GM23338 (cell line): Measurements from ENCODE around the gene METTL4. TPM values are rescaled to one million over a fixed set of nuclear protein-coding genes. Genes with fewer than 3 reads are reported as not detected.

Experiments used
- ATAC-seq: fragments of 200-7000 bp; cut with Tn5 transposase; 3 replicates; pipeline ENCODE4 v1.9.1; 2020
- DNase-seq: peaks from one replicate; pipeline ENCODE4 v3.0.0-alpha.2; 2015; ENCODE audit warnings: low spot score
- H2AFZ ChIP-seq: fragments of 200-600 bp; sonication (generic); 2 replicates; pipeline ENCODE4 v1.8.0; 2016; ENCODE audit warnings: antibody characterized with exemption, mild to moderate bottlenecking, moderate library complexity
- H3F3A ChIP-seq: fragments of 200-600 bp; sonication (generic); replicated peaks from 2 replicates; pipeline ENCODE4 v1.8.0; 2017; ENCODE audit warnings: antibody characterized with exemption, mixed run types, low read depth
- H3K27ac ChIP-seq: fragments of 200-600 bp; sonication (generic); 2 replicates; pipeline ENCODE4 v1.6.1; 2016; ENCODE audit warnings: low read depth
- H3K27me3 ChIP-seq: fragments of 200-600 bp; sonication (generic); 2 replicates; pipeline ENCODE4 v1.8.0; 2016; ENCODE audit warnings: mild to moderate bottlenecking, mixed run types, moderate library complexity; ENCODE audit not compliant: insufficient read depth
- H3K36me3 ChIP-seq: fragments of 200-600 bp; sonication (generic); 2 replicates; pipeline ENCODE4 v1.8.0; 2016; ENCODE audit warnings: mild to moderate bottlenecking; ENCODE audit not compliant: insufficient read depth
- H3K4me1 ChIP-seq: fragments of 200-600 bp; sonication (generic); 2 replicates; pipeline ENCODE4 v1.8.0; 2016; ENCODE audit warnings: mild to moderate bottlenecking, moderate library complexity; ENCODE audit not compliant: insufficient read depth
- H3K4me2 ChIP-seq: fragments of 200-600 bp; sonication (generic); 2 replicates; pipeline ENCODE4 v1.7.1; 2017; ENCODE audit warnings: mixed run types
- H3K4me3 ChIP-seq: fragments of 200-600 bp; sonication (generic); 2 replicates; pipeline ENCODE4 v1.6.1; 2016; ENCODE audit warnings: mixed run types
- H3K79me2 ChIP-seq: fragments of 200-600 bp; sonication (generic); replicated peaks from 2 replicates; pipeline ENCODE4 v1.8.0; 2017; ENCODE audit warnings: mild to moderate bottlenecking; ENCODE audit not compliant: insufficient read depth
- H3K9me2 ChIP-seq: fragments of 200-600 bp; sonication (generic); 2 replicates; pipeline ENCODE4 v1.8.0; 2017; ENCODE audit not compliant: insufficient read depth
- H4K20me1 ChIP-seq: fragments of 200-600 bp; sonication (generic); replicated peaks from 2 replicates; pipeline ENCODE4 v1.8.0; 2017; ENCODE audit warnings: mild to moderate bottlenecking; ENCODE audit not compliant: insufficient read depth
- H3K27ac Mint-ChIP-seq: 2 replicates; pipeline ENCODE4 v1.8.0; 2020; ENCODE audit warnings: inconsistent platforms, mild to moderate bottlenecking, moderate library complexity, mixed read lengths
- H3K27me3 Mint-ChIP-seq: 3 replicates; pipeline ENCODE4 v1.8.0; 2022; ENCODE audit warnings: low read depth, mild to moderate bottlenecking, moderate library complexity, mixed read lengths, inconsistent platforms; ENCODE audit not compliant: insufficient read depth, poor library complexity
- H3K36me3 Mint-ChIP-seq: 3 replicates; pipeline ENCODE4 v1.8.0; 2021; ENCODE audit warnings: low read depth, mild to moderate bottlenecking, inconsistent platforms, moderate library complexity, mixed read lengths
- H3K4me1 Mint-ChIP-seq: 3 replicates; pipeline ENCODE4 v1.8.0; 2020; ENCODE audit warnings: mild to moderate bottlenecking, inconsistent platforms, mixed read lengths
- H3K4me3 Mint-ChIP-seq: 3 replicates; pipeline ENCODE4 v1.8.0; 2021; ENCODE audit warnings: moderate library complexity, mild to moderate bottlenecking, inconsistent platforms, mixed read lengths
- H3K9me3 Mint-ChIP-seq: 3 replicates; pipeline ENCODE4 v1.8.0; 2020; ENCODE audit warnings: moderate library complexity, mild to moderate bottlenecking, inconsistent platforms, mixed read lengths
- CREB1 ChIP-seq: fragments of 250-450 bp; sonication (Bioruptor Pico); IDR thresholded peaks from 2 replicates; pipeline ENCODE4 v1.5.0; 2020; ENCODE audit warnings: low read depth, mild to moderate bottlenecking, moderate library complexity
- ETS1 ChIP-seq: IDR thresholded peaks from 2 replicates; pipeline ENCODE4 v1.6.1; 2016; ENCODE audit warnings: antibody characterized with exemption
- EZH2 ChIP-seq: fragments of 200-600 bp; sonication (generic); IDR thresholded peaks from one replicate; pipeline ENCODE4 v1.8.0; 2017; ENCODE audit warnings: antibody characterized with exemption, mild to moderate bottlenecking, low read depth; ENCODE audit not compliant: unreplicated experiment
- EZH2phosphoT487 ChIP-seq: fragments of 200-600 bp; sonication (generic); IDR thresholded peaks from one replicate; pipeline ENCODE4 v1.8.1; 2018; ENCODE audit warnings: antibody characterized with exemption; ENCODE audit not compliant: unreplicated experiment
- JUNB ChIP-seq: IDR thresholded peaks from one replicate; pipeline ENCODE4 v1.6.1; 2016; ENCODE audit warnings: antibody characterized with exemption; ENCODE audit not compliant: unreplicated experiment
- NANOG ChIP-seq: IDR thresholded peaks from 2 replicates; pipeline ENCODE4 v1.6.1; 2016; ENCODE audit warnings: antibody characterized with exemption, borderline replicate concordance
- POLR2AphosphoS5 ChIP-seq: IDR thresholded peaks from 2 replicates; pipeline ENCODE4 v1.6.1; 2016; ENCODE audit warnings: antibody characterized with exemption, low read depth
- REST ChIP-seq: IDR thresholded peaks from one replicate; pipeline ENCODE4 v1.6.1; 2018; ENCODE audit warnings: antibody characterized with exemption; ENCODE audit not compliant: unreplicated experiment
- STAT1 ChIP-seq: IDR thresholded peaks from one replicate; pipeline ENCODE4 v1.6.1; 2016; ENCODE audit warnings: antibody characterized with exemption; ENCODE audit not compliant: unreplicated experiment
- ZNF114 ChIP-seq: fragments of 250-450 bp; sonication (Bioruptor Pico); IDR thresholded peaks from 2 replicates; pipeline ENCODE4 v1.5.0; 2020; ENCODE audit warnings: mild to moderate bottlenecking, moderate library complexity
- ZNF331 ChIP-seq: fragments of 250-450 bp; sonication (Bioruptor Pico); IDR thresholded peaks from 2 replicates; pipeline ENCODE4 v1.5.0; 2020; ENCODE audit warnings: low read depth, mild to moderate bottlenecking, moderate library complexity
- polyA plus RNA-seq: library from polyadenylated mRNA; unstranded; fragments of >200 nt; fragmentation: Nextera tagmentation; extraction: Ambion mirVana; gene quantifications from 2 replicates; pipeline ENCODE4 v1.2.1, GENCODE V29; 2016
- total RNA-seq: library from RNA; depleted of rRNA; stranded (reverse); fragments of >200 nt; shearing (Covaris generic); gene quantifications from 2 replicates; pipeline ENCODE4 v1.2.3, GENCODE V29; 2014
- TF ChIP-seq, protein P1 (sequence below), 2 experiments: fragments of 200-600 bp in 1 of 2; sonication (generic) in 1 of 2; conservative IDR thresholded peaks; 2 replicates each; pipeline versions ENCODE4 v1.5.1 to v1.6.1; 2016 to 2017; ENCODE audit warnings: antibody characterized with exemption in 2 of 2, low read depth in 2 of 2, mild to moderate bottlenecking in 2 of 2, moderate library complexity in 1 of 2
- TF ChIP-seq, protein P2 (sequence below): fragments of 250-450 bp; sonication (Bioruptor Pico); IDR thresholded peaks from 2 replicates; pipeline ENCODE4 v1.5.0; 2020; ENCODE audit warnings: mild to moderate bottlenecking, moderate library complexity

The METTL4 gene
- total and polyA plus RNA-seq, 2 experiments from 2014 or later: 11.9 to 14.9 TPM

DNA sequence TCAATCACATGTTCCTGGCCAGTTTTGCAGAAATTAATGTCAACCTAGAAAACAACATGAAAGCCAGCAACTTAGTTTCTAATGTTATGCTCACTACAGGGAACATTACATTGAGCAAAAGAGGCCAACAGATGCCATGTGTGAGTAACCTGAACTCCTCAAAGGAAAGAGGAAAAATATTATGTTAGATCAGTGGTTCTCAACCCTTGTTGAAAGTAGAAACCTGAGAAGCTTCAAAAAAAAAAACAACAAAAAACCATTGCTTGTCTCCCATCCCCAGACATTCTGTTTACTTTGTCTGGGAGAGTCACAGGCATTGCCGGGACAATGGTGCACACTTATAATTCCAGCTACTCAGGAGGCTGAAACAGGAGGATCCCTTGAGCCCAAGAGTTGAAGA lies 57.7 kb downstream of the METTL4 start:
- Histone ChIP-seq H2AFZ (no peak overlapping the region), H3F3A (no peaks in the 10 kb centered on the region), H3K9me2 (no peaks in the 10 kb centered on the region; the same call in 1 of the 2 replicates), H3K27me3 (no peaks in the 10 kb centered on the region), H3K79me2 (no peaks in the 10 kb centered on the region), H3K4me3 (no peak overlapping the region), H3K36me3 (no peaks in the 10 kb centered on the region), H4K20me1 (no peaks in the 10 kb centered on the region), H3K4me1 (peaks cover 6% of the 10 kb centered on the region; the same call in 1 of the 2 replicates), H3K27ac (no peak overlapping the region), H3K4me2 (no peak overlapping the region)
- no peak for DNase-seq
- no peaks in the 10 kb centered on the region for H3K27me3 Mint-ChIP-seq
- TF ChIP-seq NANOG (no peak), CREB1 (CRISPR knock-in tag) (no peak), JUNB (no peak), EZH2phosphoT487 (no peak), REST (no peak), ZNF114 (CRISPR knock-in tag) (no peak), ZNF331 (no peak), EZH2 (no peak), ETS1 (no peak), STAT1 (no peak), POLR2AphosphoS5 (no peak)
- TF ChIP-seq, protein P1, sequence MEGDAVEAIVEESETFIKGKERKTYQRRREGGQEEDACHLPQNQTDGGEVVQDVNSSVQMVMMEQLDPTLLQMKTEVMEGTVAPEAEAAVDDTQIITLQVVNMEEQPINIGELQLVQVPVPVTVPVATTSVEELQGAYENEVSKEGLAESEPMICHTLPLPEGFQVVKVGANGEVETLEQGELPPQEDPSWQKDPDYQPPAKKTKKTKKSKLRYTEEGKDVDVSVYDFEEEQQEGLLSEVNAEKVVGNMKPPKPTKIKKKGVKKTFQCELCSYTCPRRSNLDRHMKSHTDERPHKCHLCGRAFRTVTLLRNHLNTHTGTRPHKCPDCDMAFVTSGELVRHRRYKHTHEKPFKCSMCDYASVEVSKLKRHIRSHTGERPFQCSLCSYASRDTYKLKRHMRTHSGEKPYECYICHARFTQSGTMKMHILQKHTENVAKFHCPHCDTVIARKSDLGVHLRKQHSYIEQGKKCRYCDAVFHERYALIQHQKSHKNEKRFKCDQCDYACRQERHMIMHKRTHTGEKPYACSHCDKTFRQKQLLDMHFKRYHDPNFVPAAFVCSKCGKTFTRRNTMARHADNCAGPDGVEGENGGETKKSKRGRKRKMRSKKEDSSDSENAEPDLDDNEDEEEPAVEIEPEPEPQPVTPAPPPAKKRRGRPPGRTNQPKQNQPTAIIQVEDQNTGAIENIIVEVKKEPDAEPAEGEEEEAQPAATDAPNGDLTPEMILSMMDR (conservative IDR thresholded peaks at IDR 0.05; ENCODE audit: low read depth in 2 of 2): no peak
- TF ChIP-seq, protein P2, sequence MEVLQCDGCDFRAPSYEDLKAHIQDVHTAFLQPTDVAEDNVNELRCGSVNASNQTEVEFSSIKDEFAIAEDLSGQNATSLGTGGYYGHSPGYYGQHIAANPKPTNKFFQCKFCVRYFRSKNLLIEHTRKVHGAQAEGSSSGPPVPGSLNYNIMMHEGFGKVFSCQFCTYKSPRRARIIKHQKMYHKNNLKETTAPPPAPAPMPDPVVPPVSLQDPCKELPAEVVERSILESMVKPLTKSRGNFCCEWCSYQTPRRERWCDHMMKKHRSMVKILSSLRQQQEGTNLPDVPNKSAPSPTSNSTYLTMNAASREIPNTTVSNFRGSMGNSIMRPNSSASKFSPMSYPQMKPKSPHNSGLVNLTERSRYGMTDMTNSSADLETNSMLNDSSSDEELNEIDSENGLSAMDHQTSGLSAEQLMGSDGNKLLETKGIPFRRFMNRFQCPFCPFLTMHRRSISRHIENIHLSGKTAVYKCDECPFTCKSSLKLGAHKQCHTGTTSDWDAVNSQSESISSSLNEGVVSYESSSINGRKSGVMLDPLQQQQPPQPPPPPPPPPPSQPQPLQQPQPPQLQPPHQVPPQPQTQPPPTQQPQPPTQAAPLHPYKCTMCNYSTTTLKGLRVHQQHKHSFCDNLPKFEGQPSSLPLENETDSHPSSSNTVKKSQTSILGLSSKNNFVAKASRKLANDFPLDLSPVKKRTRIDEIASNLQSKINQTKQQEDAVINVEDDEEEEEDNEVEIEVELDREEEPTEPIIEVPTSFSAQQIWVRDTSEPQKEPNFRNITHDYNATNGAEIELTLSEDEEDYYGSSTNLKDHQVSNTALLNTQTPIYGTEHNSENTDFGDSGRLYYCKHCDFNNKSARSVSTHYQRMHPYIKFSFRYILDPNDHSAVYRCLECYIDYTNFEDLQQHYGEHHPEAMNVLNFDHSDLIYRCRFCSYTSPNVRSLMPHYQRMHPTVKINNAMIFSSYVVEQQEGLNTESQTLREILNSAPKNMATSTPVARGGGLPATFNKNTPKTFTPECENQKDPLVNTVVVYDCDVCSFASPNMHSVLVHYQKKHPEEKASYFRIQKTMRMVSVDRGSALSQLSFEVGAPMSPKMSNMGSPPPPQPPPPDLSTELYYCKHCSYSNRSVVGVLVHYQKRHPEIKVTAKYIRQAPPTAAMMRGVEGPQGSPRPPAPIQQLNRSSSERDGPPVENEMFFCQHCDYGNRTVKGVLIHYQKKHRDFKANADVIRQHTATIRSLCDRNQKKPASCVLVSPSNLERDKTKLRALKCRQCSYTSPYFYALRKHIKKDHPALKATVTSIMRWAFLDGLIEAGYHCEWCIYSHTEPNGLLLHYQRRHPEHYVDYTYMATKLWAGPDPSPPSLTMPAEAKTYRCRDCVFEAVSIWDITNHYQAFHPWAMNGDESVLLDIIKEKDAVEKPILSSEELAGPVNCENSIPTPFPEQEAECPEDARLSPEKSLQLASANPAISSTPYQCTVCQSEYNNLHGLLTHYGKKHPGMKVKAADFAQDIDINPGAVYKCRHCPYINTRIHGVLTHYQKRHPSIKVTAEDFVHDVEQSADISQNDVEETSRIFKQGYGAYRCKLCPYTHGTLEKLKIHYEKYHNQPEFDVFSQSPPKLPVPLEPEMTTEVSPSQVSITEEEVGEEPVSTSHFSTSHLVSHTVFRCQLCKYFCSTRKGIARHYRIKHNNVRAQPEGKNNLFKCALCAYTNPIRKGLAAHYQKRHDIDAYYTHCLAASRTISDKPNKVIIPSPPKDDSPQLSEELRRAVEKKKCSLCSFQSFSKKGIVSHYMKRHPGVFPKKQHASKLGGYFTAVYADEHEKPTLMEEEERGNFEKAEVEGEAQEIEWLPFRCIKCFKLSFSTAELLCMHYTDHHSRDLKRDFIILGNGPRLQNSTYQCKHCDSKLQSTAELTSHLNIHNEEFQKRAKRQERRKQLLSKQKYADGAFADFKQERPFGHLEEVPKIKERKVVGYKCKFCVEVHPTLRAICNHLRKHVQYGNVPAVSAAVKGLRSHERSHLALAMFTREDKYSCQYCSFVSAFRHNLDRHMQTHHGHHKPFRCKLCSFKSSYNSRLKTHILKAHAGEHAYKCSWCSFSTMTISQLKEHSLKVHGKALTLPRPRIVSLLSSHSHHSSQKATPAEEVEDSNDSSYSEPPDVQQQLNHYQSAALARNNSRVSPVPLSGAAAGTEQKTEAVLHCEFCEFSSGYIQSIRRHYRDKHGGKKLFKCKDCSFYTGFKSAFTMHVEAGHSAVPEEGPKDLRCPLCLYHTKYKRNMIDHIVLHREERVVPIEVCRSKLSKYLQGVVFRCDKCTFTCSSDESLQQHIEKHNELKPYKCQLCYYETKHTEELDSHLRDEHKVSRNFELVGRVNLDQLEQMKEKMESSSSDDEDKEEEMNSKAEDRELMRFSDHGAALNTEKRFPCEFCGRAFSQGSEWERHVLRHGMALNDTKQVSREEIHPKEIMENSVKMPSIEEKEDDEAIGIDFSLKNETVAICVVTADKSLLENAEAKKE (CRISPR knock-in tag): no peak
- peaks cover 8% of the 10 kb centered on the region; the same call in 2 of the 3 replicates for H3K4me1 Mint-ChIP-seq
- no peak for ATAC-seq
- H3K27ac Mint-ChIP-seq: no peak overlapping the region
- H3K36me3 Mint-ChIP-seq: no peaks in the 10 kb centered on the region
- no peaks in the 10 kb centered on the region for H3K9me3 Mint-ChIP-seq
- no peak overlapping the region for H3K4me3 Mint-ChIP-seq
